Activated CD8-positive, alpha-beta T cell treated with anti-CD3 and anti-CD28 coated beads for 36 hours (primary cell): Measurements from ENCODE around the gene POLR3B. TPM values are rescaled to one million over a fixed set of nuclear protein-coding genes. Genes with fewer than 3 reads are reported as not detected.

Source experiments
- ATAC-seq: fragments of 200-7000 bp; cut with Tn5 transposase; one replicate; pipeline ENCODE4 v1.10.0; 2021; ENCODE audit warnings: mild to moderate bottlenecking, moderate library complexity
- CTCF ChIA-PET: fragments of 350-600 bp; sonication (Branson Sonifier 250); formaldehyde crosslinking; loops from one replicate; lab custom pipeline; 2021; ENCODE audit warnings: antibody characterized with exemption; lab: Charles Lee
- POLR2A ChIA-PET: fragments of 350-600 bp; sonication (Branson Sonifier 250); formaldehyde crosslinking; loops from one replicate; lab custom pipeline; 2021; ENCODE audit warnings: antibody characterized with exemption; lab: Charles Lee
- DNase-seq: peaks from one replicate; pipeline ENCODE4 v3.0.0-alpha.2; 2020
- H3K27ac Mint-ChIP-seq: one replicate; pipeline ENCODE4 v1.8.0; 2021; ENCODE audit warnings: mild to moderate bottlenecking, mixed read lengths
- H3K27me3 Mint-ChIP-seq: one replicate; pipeline ENCODE4 v1.8.0; 2021; ENCODE audit warnings: mixed read lengths
- H3K36me3 Mint-ChIP-seq: one replicate; pipeline ENCODE4 v1.8.0; 2021; ENCODE audit warnings: low read depth, mixed read lengths
- H3K4me1 Mint-ChIP-seq: one replicate; pipeline ENCODE4 v1.8.0; 2021; ENCODE audit warnings: low read depth, mixed read lengths
- H3K4me3 Mint-ChIP-seq: one replicate; pipeline ENCODE4 v1.8.0; 2021; ENCODE audit warnings: mild to moderate bottlenecking, moderate library complexity, mixed read lengths
- H3K9me3 Mint-ChIP-seq: one replicate; pipeline ENCODE4 v1.8.0; 2021; ENCODE audit warnings: mixed read lengths
- intact Hi-C: fragments of 100-400 bp; cut with micrococcal nuclease; formaldehyde crosslinking; loops from one replicate; pipeline ENCODE4 v1.10.0; 2022
- total RNA-seq, 2 experiments: library from RNA; stranded (reverse); gene quantifications; one replicate each; pipeline ENCODE4 v1.2.3, GENCODE V29; 2021
- TF ChIP-seq, protein P1 (sequence below): fragments of 200-600 bp; IDR thresholded peaks from one replicate; pipeline ENCODE4 v1.8.0; 2022; ENCODE audit warnings: antibody characterized with exemption, mild to moderate bottlenecking

Gene POLR3B
- total RNA-seq, 2 experiments from 2014 or later = 8.3 to 9.5 TPM

DNA sequence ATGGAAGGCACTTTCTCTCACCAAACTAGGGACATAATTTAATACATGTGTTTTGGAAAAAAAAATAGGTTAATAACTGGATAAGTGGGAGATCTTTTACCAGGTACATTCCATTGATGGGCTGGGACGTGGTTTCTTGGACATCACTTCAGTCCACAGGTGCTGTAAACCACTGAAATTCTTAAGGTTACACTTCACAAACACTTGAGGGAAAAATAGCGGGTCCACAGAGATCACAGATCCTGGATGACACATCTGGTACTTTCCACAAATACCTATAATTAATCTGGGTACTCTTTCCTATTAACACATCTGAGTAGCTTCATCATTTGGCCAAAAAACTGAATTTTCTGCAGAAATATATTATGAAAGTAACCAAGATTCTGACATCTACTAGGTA is 85.0 kb downstream of the POLR3B start:
- peaks cover 18% of the 10 kb centered on the region for H3K36me3 Mint-ChIP-seq
- H3K9me3 Mint-ChIP-seq = no peaks in the 10 kb centered on the region
- no peak for ATAC-seq
- TF ChIP-seq, protein P1, sequence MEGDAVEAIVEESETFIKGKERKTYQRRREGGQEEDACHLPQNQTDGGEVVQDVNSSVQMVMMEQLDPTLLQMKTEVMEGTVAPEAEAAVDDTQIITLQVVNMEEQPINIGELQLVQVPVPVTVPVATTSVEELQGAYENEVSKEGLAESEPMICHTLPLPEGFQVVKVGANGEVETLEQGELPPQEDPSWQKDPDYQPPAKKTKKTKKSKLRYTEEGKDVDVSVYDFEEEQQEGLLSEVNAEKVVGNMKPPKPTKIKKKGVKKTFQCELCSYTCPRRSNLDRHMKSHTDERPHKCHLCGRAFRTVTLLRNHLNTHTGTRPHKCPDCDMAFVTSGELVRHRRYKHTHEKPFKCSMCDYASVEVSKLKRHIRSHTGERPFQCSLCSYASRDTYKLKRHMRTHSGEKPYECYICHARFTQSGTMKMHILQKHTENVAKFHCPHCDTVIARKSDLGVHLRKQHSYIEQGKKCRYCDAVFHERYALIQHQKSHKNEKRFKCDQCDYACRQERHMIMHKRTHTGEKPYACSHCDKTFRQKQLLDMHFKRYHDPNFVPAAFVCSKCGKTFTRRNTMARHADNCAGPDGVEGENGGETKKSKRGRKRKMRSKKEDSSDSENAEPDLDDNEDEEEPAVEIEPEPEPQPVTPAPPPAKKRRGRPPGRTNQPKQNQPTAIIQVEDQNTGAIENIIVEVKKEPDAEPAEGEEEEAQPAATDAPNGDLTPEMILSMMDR = no peak
- no peak overlapping the region for H3K4me3 Mint-ChIP-seq
- H3K4me1 Mint-ChIP-seq = no peaks in the 10 kb centered on the region
- ChIA-PET POLR2A (no interaction called here), CTCF (interaction anchor here (1.2 kb wide), 1 partner anchor 22 kb away, joined by 3 read pairs; no protein-coding TSS in a partner anchor)
- no peak for DNase-seq
- intact Hi-C loops = no loop called here
- H3K27ac Mint-ChIP-seq = no peak overlapping the region
- no peaks in the 10 kb centered on the region for H3K27me3 Mint-ChIP-seq

DNA sequence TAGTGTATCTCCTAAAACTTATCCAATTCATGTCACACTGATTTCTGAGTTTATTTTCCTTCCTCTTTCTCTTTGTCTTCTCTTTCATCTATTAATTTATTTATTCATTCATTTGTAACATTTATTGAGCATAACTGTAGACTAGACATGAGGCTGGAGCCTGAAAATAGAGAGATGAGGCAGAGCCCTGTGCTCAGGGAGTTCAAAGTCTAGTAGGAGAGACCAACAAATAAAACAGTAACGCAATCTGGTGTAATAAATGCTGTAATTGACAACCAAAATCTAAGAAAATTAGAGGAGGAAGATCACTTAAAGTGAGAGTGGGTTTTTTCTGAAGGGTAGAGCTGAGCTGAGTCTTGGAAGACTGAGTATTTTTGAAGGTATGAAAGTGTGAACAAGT is 87.5 kb downstream of the POLR3B start:
- Mint-ChIP-seq H3K9me3 (no peaks in the 10 kb centered on the region), H3K27ac (no peak overlapping the region), H3K4me3 (no peak overlapping the region), H3K4me1 (no peaks in the 10 kb centered on the region), H3K27me3 (no peaks in the 10 kb centered on the region), H3K36me3 (peaks cover 17% of the 10 kb centered on the region)
- intact Hi-C loops = no loop called here
- ChIA-PET CTCF (interaction anchor here (0.7 to 0.9 kb wide), 2 partner anchors 15 to 308 kb away, joined by 3 to 4 read pairs; no protein-coding TSS in a partner anchor), POLR2A (no interaction called here)
- DNase-seq (no peak), ATAC-seq (no peak)
- TF ChIP-seq, protein P1 = no peak

GRCh38 chr12:106445959-106446358 is 88.4 kb downstream of the POLR3B start:
- ATAC-seq = no peak
- DNase-seq = no peak
- H3K4me3 Mint-ChIP-seq = no peak overlapping the region
- peaks cover 8% of the 10 kb centered on the region for H3K36me3 Mint-ChIP-seq
- H3K4me1 Mint-ChIP-seq = no peaks in the 10 kb centered on the region
- H3K27ac Mint-ChIP-seq = no peak overlapping the region
- no peaks in the 10 kb centered on the region for H3K9me3 Mint-ChIP-seq
- H3K27me3 Mint-ChIP-seq = no peaks in the 10 kb centered on the region
- TF ChIP-seq, protein P1 = no peak
- CTCF ChIA-PET = interaction anchor here (0.7 to 1.1 kb wide), 3 partner anchors 14 to 395 kb away, joined by 3 to 4 read pairs (median 3); no protein-coding TSS in a partner anchor
- POLR2A ChIA-PET = no interaction called here
- intact Hi-C loops = no loop called here

DNA sequence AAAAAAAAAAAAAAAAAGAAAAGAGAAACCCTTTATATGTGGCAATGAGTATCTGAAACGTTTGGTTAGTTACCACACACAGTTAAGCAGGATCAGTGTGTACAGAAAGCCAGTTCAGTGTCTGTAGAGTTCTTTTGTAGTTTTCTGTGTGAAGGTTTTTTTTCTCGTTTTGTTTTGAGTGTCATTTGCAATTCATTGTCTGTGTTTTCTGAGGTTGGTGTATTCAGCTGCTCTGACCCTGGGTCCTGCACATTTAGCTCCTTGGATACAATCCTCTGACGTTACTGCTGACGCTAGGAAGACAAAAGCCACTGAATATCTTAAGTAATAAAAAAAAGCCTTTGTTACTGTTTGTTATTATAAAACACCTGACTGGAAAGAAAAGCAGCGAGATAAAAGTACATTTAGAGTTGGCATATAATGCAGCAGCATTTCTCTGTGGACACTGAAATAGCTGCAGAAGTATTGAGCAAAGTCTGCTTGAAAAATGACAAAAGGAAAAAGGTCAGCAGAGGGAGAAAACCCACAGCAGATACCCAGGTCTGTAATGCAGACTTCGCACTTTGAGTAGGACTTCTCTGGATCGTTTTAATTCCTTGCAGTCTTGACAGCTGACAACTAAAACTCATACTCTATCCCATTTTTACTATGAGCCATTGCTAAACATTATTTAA is 89.0 kb downstream of the POLR3B start:
- no peaks in the 10 kb centered on the region for H3K27me3 Mint-ChIP-seq
- POLR2A ChIA-PET = no interaction called here
- H3K4me3 Mint-ChIP-seq = no peak overlapping the region
- intact Hi-C loops = no loop called here
- CTCF ChIA-PET = interaction anchor here (1.1 kb wide), 1 partner anchor 394 kb away, joined by 3 read pairs; no protein-coding TSS in a partner anchor
- ATAC-seq = no peak
- H3K36me3 Mint-ChIP-seq = peaks cover 8% of the 10 kb centered on the region
- no peak for DNase-seq
- no peaks in the 10 kb centered on the region for H3K4me1 Mint-ChIP-seq
- no peak overlapping the region for H3K27ac Mint-ChIP-seq
- TF ChIP-seq, protein P1 = no peak
- H3K9me3 Mint-ChIP-seq = no peaks in the 10 kb centered on the region

DNA sequence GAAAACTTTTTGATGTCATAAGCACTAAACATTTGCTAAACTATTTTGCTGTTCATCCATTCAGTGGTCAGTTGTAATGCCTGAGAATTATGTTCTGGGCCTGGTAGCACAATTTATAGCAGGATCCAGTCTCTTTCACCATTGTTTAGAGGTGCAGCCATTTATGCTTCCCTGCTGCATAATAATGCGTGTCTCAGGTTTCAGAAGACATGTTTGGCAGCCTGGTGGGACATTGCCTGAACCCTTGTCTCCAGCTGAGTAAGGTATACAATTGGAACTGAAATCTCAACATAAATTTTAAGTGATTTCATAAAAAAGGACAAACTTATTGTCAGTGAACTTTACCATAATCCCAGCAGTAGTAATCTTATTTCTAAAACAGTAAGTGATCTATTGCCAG is 94.8 kb downstream of the POLR3B start:
- no peak for DNase-seq
- H3K9me3 Mint-ChIP-seq = no peaks in the 10 kb centered on the region
- ChIA-PET POLR2A (no interaction called here), CTCF (no interaction called here)
- no peak for ATAC-seq
- TF ChIP-seq, protein P1 = no peak
- intact Hi-C loops = no loop called here
- H3K27ac Mint-ChIP-seq = no peak overlapping the region
- no peaks in the 10 kb centered on the region for H3K27me3 Mint-ChIP-seq
- H3K4me1 Mint-ChIP-seq = no peaks in the 10 kb centered on the region
- H3K4me3 Mint-ChIP-seq = no peak overlapping the region
- H3K36me3 Mint-ChIP-seq = peaks cover 13% of the 10 kb centered on the region
